Osteocyte (in vitro differentiated cells): ENCODE data around the gene SLC5A8. TPM values are rescaled to one million over a fixed set of nuclear protein-coding genes. Genes with fewer than 3 reads are reported as not detected.

Experiments
- DNase-seq: peaks from one replicate; pipeline ENCODE4 v3.0.0; 2021; ENCODE audit warnings: mixed read lengths; ENCODE audit not compliant: unreplicated experiment; ENCODE audit errors: extremely low spot score
- H3K27ac Mint-ChIP-seq: one replicate; pipeline ENCODE4 v1.8.0; 2021; ENCODE audit warnings: mild to moderate bottlenecking, mixed read lengths; ENCODE audit not compliant: unreplicated experiment
- H3K27me3 Mint-ChIP-seq: one replicate; pipeline ENCODE4 v1.8.0; 2021; ENCODE audit warnings: mixed read lengths; ENCODE audit not compliant: unreplicated experiment
- H3K36me3 Mint-ChIP-seq: one replicate; pipeline ENCODE4 v1.8.0; 2021; ENCODE audit warnings: mixed read lengths; ENCODE audit not compliant: unreplicated experiment
- H3K4me1 Mint-ChIP-seq: one replicate; pipeline ENCODE4 v1.8.0; 2021; ENCODE audit warnings: mixed read lengths; ENCODE audit not compliant: unreplicated experiment
- H3K4me3 Mint-ChIP-seq: one replicate; pipeline ENCODE4 v1.8.0; 2021; ENCODE audit warnings: mild to moderate bottlenecking, moderate library complexity, mixed read lengths; ENCODE audit not compliant: unreplicated experiment
- H3K9me3 Mint-ChIP-seq: one replicate; pipeline ENCODE4 v1.8.0; 2021; ENCODE audit warnings: mixed read lengths; ENCODE audit not compliant: unreplicated experiment
- long read RNA-seq: library from polyadenylated mRNA; unstranded; transcript quantifications from one replicate; pipeline ENCODE4 v2.0.0, GENCODE V29; 2021
- total RNA-seq: library from RNA; stranded (reverse); gene quantifications from 2 replicates; pipeline ENCODE4 v1.2.1, GENCODE V29; 2021
- TF ChIP-seq, protein P1 (sequence below): fragments of 200-600 bp; sonication (generic); IDR thresholded peaks from 2 replicates; pipeline ENCODE4 v1.5.0; 2021; ENCODE audit warnings: antibody characterized with exemption, mild to moderate bottlenecking, moderate library complexity

Gene SLC5A8, protein sequence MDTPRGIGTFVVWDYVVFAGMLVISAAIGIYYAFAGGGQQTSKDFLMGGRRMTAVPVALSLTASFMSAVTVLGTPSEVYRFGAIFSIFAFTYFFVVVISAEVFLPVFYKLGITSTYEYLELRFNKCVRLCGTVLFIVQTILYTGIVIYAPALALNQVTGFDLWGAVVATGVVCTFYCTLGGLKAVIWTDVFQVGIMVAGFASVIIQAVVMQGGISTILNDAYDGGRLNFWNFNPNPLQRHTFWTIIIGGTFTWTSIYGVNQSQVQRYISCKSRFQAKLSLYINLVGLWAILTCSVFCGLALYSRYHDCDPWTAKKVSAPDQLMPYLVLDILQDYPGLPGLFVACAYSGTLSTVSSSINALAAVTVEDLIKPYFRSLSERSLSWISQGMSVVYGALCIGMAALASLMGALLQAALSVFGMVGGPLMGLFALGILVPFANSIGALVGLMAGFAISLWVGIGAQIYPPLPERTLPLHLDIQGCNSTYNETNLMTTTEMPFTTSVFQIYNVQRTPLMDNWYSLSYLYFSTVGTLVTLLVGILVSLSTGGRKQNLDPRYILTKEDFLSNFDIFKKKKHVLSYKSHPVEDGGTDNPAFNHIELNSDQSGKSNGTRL
- not detected in 2 replicates for total RNA-seq
- long read RNA-seq = 0 reads

DNA sequence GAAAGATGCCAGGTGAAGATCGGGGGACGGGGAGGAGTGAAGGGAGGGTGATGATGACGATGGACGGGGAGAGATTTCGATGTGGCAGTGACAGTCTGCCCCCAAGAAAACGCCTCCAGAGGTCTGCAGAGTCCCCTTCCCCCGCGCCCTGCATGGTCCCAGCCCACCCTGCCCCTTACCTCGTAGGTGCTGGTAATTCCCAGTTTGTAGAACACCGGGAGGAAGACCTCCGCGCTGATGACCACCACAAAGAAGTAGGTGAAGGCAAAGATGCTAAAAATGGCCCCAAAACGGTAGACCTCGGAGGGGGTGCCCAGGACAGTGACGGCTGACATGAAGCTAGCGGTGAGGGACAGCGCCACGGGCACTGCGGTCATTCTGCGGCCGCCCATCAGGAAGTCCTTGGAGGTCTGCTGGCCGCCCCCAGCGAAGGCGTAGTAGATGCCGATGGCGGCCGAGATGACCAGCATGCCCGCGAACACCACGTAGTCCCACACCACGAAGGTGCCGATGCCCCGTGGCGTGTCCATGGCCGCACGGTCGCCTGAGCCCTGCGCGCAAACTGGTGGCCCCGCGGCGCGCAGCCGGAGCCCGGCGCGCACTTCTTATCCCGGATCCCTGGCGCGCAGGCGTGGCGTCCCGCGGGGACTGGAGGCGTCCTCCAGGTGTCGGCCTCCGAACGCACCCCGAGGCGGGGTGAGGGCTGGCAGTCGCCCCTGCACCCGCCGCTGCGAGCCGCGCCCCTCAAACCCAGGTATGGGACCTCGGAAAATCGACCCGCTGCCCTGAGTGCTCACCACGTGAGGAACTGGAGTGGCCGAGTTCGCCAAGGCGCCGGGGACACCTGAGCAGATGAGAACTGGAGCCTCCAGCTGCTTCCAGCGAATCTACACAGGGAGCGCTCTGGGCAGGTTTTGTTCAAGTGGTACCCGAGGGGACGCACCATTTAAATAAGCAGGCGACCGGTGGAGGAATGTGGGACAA, at the start of gene SLC5A8:
SLC5A8 (minus strand) TSS at position 920 of the 984 bp plus-strand sequence; CDS start at position 530, 390 bp downstream.
- Mint-ChIP-seq H3K4me1 (no peaks in the 10 kb centered on the region), H3K4me3 (no peak within 1 kb of the TSS), H3K9me3 (no peaks in the 10 kb centered on the region), H3K27me3 (peaks cover 3% of the 10 kb centered on the region), H3K27ac (no peak within 1 kb of the TSS), H3K36me3 (no peaks in the 10 kb centered on the region)
- DNase-seq = no peak
- TF ChIP-seq, protein P1, sequence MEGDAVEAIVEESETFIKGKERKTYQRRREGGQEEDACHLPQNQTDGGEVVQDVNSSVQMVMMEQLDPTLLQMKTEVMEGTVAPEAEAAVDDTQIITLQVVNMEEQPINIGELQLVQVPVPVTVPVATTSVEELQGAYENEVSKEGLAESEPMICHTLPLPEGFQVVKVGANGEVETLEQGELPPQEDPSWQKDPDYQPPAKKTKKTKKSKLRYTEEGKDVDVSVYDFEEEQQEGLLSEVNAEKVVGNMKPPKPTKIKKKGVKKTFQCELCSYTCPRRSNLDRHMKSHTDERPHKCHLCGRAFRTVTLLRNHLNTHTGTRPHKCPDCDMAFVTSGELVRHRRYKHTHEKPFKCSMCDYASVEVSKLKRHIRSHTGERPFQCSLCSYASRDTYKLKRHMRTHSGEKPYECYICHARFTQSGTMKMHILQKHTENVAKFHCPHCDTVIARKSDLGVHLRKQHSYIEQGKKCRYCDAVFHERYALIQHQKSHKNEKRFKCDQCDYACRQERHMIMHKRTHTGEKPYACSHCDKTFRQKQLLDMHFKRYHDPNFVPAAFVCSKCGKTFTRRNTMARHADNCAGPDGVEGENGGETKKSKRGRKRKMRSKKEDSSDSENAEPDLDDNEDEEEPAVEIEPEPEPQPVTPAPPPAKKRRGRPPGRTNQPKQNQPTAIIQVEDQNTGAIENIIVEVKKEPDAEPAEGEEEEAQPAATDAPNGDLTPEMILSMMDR = no peak

GRCh38 chr12:101257357-101257756, 47.3 kb upstream of the SLC5A8 start:
- Mint-ChIP-seq H3K27me3 (no peaks in the 10 kb centered on the region), H3K27ac (no peak overlapping the region), H3K9me3 (peaks cover 18% of the 10 kb centered on the region), H3K4me3 (no peak overlapping the region), H3K4me1 (no peaks in the 10 kb centered on the region), H3K36me3 (no peaks in the 10 kb centered on the region)
- DNase-seq = no peak
- TF ChIP-seq, protein P1 = no peak

GRCh38 chr12:101256266-101256665, 46.2 kb upstream of the SLC5A8 start:
- H3K36me3 Mint-ChIP-seq = no peaks in the 10 kb centered on the region
- H3K4me1 Mint-ChIP-seq = no peaks in the 10 kb centered on the region
- DNase-seq = no peak
- H3K27me3 Mint-ChIP-seq = no peaks in the 10 kb centered on the region
- TF ChIP-seq, protein P1 = no peak
- H3K4me3 Mint-ChIP-seq = no peak overlapping the region
- no peak overlapping the region for H3K27ac Mint-ChIP-seq
- peaks cover 18% of the 10 kb centered on the region for H3K9me3 Mint-ChIP-seq

- TF ChIP-seq, protein P1 = no peak
- Mint-ChIP-seq H3K36me3 (no peaks in the 10 kb centered on the region), H3K27ac (no peak overlapping the region), H3K4me1 (no peaks in the 10 kb centered on the region), H3K27me3 (no peaks in the 10 kb centered on the region), H3K9me3 (no peaks in the 10 kb centered on the region), H3K4me3 (no peak overlapping the region)
- DNase-seq = no peak
These were observed 33.6 kb upstream of the SLC5A8 start for GRCh38 chr12:101243616-101244015.
